Breast epithelium (tissue), 3 donors: Measurements from ENCODE around the gene CCAR1.
"Not testable (repeated sequence)": the region's sequence is repeated elsewhere in the genome, so short reads cannot be mapped to it uniquely, and the experiment has no call there.

ENCODE experiments used
- POLR2A ChIP-seq: fragments of 450-650 bp; IDR thresholded peaks from one replicate; pipeline ENCODE4 v1.6.1; 2016; ENCODE audit warnings: antibody characterized with exemption, mild to moderate bottlenecking, moderate library complexity
- POLR2AphosphoS5 ChIP-seq, 3 donors: sonication (generic); formaldehyde crosslinking; IDR thresholded peaks; one replicate each; pipeline ENCODE4 v1.6.1; 2017; ENCODE audit warnings: antibody characterized with exemption in 3 of 3
- TF ChIP-seq, protein P1 (sequence below), 3 donors: fragments of 450-650 bp; IDR thresholded peaks; one replicate each; pipeline ENCODE4 v1.5.1; 2016 to 2017; ENCODE audit warnings: antibody characterized with exemption in 3 of 3, mild to moderate bottlenecking in 3 of 3, moderate library complexity in 3 of 3

DNA sequence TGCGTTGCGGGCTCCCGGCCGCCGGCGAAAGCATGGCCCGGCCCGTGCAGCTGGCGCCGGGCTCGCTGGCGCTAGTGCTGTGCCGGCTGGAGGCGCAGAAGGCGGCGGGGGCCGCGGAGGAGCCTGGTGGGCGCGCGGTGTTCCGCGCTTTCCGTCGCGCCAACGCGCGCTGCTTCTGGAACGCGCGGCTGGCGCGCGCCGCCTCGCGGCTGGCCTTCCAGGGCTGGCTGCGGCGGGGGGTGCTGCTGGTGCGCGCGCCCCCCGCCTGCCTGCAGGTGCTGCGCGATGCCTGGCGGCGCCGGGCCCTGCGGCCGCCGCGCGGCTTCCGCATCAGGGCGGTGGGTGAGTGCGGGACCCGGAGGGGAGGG lies 106.5 kb downstream of the CCAR1 start:
- TF ChIP-seq, protein P1, sequence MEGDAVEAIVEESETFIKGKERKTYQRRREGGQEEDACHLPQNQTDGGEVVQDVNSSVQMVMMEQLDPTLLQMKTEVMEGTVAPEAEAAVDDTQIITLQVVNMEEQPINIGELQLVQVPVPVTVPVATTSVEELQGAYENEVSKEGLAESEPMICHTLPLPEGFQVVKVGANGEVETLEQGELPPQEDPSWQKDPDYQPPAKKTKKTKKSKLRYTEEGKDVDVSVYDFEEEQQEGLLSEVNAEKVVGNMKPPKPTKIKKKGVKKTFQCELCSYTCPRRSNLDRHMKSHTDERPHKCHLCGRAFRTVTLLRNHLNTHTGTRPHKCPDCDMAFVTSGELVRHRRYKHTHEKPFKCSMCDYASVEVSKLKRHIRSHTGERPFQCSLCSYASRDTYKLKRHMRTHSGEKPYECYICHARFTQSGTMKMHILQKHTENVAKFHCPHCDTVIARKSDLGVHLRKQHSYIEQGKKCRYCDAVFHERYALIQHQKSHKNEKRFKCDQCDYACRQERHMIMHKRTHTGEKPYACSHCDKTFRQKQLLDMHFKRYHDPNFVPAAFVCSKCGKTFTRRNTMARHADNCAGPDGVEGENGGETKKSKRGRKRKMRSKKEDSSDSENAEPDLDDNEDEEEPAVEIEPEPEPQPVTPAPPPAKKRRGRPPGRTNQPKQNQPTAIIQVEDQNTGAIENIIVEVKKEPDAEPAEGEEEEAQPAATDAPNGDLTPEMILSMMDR (IDR thresholded peaks at IDR 0.05): not testable (repeated sequence)
- TF ChIP-seq POLR2A; POLR2AphosphoS5 (IDR thresholded peaks at IDR 0.05): not testable (repeated sequence)
